ENCODE data around the gene ZFAND2B.
A peak's percentile ranks its signal among the peaks of the same experiment; 100 is the strongest.
"Not testable (repeated sequence)": the region's sequence is repeated elsewhere in the genome, so short reads cannot be mapped to it uniquely, and the experiment has no call there.

ZFAND2B gene

DNA sequence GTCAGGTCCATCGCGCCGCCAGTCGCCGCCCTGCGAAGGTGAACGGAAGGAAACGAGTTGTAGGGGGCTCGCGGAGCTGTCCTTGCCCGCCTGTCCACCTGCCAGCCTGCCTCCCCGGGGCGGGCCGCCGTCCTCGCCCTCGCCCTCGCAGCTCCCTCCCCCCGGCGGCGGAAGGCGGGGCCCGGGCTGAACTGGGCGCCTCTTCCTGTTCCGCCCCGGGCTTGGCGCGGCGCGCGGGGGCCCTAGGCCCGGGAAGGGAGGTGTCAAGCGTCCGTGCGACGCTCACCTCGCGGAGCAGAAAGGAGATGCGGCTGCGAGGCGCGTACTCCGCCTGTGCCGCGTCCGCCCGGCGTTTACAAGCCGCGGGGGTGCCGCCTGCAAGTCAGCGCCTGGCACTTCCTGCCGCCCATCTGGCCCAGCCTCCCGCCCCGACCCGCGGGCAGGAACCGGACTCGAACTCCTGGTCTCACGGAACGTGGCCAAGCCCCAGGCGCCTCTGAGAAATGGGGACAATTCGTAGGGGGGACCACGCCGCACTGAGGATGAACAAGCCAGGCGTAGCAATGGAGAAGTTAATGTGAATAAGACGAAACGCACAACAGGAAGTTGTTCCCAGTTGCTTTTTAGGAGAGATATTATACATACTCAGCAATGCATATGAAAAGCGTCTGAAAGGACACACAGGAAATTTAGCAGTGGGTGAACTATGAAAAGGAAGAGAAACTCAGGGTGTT is 29.6 kb upstream of the ZFAND2B start, which contains the start of gene CNPPD1:
Gene CNPPD1, minus strand, starts transcription at position 108 of the 734 bp plus-strand sequence. Its CDS starts 97 bp downstream, at position 11.
- DNase-seq, result peak; percentile 81

DNA sequence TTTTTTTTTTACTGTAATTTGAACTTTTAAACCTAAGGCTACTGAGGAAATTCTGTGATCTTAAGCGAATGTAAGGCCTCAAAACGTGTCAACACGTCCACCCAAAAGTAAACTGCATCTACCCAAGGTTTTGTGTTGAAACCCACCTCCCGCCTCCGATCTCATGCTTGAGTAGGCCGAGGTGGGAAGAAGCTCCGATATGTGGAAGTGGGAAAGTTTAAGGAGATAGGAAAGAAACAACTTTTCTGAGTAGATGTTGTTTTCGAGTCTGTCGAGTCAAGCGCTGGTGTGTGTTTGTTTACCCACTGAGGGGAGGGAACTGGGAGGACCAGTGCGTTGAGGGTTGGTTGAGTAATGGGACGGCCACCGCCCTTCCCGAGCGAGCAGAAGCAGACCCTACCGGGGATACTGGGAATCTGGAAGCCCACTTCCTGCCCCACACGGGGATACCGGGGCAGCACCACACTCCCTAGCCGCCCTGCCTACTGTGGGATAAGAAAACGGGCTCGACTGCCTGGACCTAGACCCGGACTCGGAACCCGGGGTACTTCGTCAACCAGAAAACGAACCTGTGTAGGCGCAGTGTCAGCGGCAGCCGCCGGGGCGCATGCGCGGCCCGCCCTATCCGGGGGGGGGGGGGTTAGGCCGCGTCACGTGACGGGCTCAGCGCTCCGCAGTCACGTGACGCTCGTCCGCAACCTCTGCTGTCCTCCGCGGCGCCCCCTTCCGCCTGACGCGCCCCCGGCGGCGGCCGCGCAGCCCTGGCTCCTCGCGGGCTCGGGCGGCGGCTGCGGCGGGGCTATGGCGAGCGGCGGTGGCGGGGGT is 28.8 kb upstream of the ZFAND2B start, which contains the start of gene RETREG2:
Gene RETREG2, plus strand, starts transcription at position 724 of the 825 bp plus-strand sequence. Its CDS starts 78 bp downstream, at position 802.
- DNase-seq, result peak; percentile 89

DNA sequence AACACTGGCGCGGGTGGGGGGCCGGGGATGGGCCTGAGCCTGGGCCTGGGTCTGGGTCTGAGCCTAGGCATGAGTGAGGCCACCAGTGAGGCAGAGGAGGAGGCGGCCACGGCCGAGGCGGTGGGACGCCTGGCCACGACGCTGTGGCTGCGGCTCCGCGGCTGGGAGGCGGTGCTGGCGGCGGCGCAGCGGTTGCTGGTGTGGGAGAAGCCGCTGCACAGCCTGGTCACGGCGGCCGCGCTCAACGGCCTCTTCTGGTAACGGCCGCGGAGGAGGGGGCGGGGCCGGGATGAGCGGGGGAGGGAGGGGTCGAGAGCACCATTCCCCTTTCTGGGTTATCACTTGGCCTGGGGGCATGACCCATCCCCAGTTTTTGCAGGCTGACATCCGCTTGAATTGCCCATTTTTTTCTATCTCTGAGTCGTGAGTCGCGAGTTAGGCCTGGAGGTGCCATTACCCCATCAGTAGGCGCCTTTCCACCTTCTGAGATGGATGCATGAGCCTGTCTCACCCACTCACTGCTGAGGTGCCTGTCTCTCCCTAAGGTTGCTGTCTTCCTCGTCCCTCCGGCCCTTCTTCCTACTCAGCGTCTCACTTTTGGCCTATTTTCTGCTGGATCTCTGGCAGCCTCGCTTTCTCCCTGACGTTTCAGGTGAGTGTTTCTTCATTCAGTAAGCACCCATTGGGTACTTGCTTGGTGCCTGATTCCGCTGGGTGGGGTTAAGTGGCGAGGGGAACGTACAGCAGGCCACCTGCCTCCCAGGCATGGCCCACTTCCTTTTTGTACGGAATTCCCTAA is 28.0 kb upstream of the ZFAND2B start:
- DNase-seq, result peak; percentile 9

DNA sequence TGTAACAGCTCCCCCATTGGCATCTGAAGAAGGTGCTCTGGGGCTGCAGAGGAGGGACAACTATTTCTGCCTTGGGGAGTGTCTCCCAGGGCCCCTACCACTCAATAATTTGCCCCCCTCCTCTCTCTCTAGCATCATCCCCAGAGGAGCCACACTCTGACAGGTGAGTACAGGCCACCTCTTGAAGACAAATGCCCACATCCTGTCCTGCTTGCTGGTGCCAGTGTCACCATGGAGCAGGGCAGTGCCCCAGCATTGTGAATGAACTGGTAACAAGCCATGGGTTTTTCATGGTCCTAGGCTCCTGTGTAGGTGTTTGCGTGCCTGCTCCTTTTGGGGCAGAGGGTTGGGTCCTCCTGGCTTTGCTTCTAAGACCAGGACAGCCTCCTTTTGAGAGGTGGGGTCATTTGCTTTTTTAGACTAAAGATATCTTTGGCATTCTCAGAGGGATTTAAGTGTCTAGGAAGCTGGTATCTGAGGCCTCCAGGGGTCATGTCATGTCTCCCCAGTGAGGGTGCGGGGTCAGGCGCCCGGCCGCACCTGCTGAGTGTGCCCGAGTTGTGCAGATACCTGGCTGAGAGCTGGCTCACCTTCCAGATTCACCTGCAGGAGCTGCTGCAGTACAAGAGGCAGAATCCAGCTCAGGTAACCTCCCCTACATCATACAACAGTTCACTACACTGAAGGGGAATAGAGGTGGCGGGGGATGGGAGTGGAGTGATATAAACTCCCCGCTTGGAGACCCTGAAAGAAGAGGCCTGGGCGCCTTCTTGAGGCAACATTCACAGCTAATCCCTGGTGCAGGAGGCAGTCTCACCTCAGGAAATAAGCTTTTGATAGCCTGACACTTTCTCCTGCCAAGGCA is 26.7 kb upstream of the ZFAND2B start:
- DNase-seq, result no peak

DNA sequence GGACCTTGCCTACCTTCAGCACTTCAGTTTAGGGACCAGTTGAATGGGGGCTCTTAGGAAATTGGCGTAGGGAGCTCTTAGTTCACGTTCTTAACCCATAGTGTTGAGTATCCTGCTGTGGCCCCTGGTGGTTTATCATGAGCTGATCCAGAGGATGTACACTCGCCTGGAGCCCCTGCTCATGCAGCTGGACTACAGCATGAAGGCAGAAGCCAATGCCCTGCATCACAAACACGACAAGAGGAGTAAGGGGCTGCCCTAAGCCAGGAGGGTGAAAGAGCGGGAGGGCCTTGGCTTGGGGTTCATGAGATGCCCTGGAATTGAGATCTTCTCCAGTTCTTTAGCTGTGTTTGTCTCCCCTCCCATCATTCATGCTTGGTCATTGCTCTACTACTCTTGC is 25.6 kb upstream of the ZFAND2B start:
- no peak for DNase-seq

DNA sequence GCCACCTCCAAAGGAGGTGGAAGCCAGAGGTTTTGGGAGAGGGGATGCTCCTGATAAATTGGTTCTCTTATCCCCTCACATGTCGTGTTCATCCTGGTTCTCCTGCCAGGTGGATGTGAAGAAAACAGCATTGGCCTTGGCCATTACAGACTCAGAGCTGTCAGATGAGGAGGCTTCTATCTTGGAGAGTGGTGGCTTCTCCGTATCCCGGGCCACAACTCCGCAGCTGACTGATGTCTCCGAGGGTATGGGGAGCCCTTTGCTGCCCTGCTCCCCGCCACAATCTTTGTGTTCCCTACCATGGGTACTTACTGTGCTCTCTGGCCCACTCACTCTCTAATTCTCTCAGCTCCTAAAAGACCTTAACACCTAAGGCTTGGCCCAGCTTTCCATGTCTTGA is 25.1 kb upstream of the ZFAND2B start:
- no peak for DNase-seq

DNA sequence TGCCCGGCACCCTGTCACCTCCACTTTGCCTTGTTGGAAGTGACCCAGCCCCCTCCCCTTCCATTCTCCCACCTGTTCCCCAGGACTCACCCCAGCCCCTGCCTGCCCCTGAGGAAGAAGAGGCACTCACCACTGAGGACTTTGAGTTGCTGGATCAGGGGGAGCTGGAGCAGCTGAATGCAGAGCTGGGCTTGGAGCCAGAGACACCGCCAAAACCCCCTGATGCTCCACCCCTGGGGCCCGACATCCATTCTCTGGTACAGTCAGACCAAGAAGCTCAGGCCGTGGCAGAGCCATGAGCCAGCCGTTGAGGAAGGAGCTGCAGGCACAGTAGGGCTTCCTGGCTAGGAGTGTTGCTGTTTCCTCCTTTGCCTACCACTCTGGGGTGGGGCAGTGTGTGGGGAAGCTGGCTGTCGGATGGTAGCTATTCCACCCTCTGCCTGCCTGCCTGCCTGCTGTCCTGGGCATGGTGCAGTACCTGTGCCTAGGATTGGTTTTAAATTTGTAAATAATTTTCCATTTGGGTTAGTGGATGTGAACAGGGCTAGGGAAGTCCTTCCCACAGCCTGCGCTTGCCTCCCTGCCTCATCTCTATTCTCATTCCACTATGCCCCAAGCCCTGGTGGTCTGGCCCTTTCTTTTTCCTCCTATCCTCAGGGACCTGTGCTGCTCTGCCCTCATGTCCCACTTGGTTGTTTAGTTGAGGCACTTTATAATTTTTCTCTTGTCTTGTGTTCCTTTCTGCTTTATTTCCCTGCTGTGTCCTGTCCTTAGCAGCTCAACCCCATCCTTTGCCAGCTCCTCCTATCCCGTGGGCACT is 24.0 kb upstream of the ZFAND2B start:
- no peak for DNase-seq

DNA sequence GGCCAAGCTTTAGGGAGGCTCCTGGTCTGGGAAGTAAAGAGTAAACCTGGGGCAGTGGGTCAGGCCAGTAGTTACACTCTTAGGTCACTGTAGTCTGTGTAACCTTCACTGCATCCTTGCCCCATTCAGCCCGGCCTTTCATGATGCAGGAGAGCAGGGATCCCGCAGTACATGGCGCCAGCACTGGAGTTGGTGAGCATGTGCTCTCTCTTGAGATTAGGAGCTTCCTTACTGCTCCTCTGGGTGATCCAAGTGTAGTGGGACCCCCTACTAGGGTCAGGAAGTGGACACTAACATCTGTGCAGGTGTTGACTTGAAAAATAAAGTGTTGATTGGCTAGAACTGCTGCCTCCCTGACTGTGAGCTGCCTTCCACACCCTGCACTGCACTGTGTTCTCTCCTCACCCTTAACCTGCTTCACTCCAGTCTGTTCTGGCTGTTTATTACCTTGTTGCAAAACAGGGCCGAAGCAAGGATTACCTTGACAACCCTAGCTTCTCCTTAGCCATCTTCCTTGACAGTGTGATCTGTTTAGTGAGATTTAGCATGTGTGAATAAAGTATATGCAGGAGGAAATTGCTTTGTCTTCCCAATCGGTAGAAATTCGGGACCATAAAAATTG is 23.3 kb upstream of the ZFAND2B start:
- DNase-seq, result no peak

DNA sequence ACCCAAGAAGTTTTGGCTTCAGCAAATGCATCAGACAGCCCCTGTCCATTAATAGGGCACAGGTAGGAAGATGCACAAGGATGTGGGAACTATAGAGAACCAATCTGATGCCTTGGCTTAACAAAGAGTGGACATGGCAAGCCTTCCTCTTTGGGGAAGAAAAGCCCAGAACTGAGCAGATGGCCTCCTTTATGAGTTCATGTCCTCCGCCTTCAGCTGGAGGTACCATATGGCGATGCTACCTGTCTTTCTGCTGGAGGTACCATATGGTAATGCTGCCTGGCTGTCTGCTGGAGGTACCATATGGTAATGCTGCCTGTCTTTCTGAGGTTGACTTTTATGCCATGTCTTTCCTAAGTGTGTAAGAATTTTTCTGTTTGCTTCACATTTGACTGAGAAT is 22.5 kb upstream of the ZFAND2B start:
- no peak for DNase-seq

DNA sequence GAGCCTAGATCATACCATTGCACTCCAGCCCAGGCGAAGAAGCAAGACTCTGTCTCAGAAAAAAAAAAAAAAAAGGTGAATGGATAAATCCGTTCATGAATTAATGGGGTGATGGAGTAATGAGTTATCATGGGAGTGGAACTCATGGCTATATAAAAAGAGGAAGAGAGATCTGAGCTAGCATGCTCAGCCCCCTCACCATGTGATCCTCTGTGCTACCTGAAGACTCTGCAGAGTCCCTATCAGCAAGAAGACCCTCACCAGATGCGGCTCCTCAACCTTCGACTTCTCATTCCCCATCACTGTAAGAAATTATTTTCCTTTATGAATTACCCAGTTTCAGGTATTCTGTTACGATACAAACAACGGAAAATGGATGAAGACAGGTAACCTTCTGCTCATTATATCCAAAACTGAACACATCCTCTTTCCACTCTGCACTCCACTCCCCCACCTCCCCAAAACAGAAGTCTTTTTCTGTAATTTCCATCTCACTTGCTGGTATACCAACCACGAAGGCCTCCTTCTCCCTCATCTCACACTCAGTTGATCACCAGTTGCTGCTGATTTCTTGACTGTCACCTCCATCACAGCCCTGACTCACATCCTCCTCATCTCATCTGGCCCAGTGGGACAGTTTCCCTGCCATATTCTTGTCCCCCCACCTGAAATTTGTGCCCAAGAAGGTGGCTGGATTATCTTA is 19.7 kb upstream of the ZFAND2B start:
- DNase-seq, result no peak

DNA sequence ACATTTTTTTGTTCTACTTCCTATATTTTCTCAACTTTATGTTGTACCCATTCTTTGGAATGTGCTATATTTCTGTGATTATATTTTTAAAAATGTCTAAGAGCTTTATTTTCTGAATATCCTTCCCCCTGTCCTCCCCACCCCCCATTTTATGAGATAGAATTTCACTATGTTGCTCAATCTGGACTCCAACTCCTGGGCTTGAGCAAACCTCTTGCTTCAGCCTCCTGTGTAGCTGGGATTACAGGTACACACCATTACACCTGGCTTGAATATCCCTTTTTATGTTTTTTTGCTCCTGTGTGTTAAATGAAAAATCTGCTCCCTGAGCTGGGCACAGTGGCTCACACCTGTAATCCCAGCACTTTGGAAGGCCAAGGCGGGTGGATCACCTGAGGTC is 9.2 kb upstream of the ZFAND2B start:
- DNase-seq, result no peak

DNA sequence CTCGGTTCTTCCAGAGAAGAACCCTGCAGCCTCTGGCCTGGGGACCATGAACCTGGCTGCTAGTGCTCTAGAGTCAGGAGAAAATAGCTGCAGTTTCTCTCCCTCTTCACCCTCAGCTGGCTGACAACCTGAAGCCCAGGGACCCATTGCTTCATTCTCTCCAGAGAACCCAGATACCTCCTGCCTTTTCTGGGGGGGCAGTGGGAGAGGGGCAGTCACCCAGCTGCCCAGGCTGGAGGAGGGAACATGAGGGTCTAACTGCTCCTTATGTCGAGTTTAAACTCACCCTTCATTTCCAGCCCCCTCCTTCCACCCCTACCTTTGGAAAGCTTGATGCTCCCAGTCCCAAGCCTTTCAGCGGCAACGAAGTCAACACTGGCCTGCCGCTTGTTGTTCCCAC is 7.6 kb upstream of the ZFAND2B start:
- DNase-seq, result no peak

DNA sequence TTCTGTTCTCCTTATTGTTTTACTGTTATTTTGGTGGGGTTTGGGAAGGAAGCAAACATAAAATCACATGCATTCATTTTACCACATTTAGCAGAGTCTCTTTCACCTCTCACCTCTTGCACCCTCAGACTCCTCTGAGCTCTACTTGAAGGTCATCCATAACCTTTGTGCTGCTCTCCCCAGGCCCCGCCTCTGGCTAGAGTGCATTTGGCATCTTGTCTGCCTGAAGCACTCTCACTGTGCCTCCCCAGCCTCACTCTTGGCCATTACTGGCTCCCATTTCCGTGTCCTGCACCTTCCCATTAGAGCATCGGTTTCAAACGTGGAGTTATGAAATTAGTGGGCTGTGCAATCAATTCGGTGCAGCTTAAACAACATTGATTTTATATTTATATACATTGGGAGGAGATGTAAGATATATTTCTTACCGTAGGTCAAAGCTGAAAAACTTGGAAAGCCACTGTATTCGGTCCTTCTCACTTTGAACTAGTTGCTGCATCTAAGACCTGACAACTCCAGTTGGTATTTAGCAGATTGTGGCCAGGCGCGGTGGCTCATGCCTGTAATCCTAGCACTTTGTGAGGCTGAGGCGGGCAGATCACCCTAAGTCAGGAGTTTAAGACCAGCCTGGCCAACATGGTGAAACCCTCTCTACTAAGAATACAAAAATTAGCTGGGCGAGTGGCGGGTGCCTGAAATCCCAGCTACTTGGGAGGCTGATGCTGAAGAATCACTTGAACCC is 6.9 kb upstream of the ZFAND2B start:
- no peak for DNase-seq

DNA sequence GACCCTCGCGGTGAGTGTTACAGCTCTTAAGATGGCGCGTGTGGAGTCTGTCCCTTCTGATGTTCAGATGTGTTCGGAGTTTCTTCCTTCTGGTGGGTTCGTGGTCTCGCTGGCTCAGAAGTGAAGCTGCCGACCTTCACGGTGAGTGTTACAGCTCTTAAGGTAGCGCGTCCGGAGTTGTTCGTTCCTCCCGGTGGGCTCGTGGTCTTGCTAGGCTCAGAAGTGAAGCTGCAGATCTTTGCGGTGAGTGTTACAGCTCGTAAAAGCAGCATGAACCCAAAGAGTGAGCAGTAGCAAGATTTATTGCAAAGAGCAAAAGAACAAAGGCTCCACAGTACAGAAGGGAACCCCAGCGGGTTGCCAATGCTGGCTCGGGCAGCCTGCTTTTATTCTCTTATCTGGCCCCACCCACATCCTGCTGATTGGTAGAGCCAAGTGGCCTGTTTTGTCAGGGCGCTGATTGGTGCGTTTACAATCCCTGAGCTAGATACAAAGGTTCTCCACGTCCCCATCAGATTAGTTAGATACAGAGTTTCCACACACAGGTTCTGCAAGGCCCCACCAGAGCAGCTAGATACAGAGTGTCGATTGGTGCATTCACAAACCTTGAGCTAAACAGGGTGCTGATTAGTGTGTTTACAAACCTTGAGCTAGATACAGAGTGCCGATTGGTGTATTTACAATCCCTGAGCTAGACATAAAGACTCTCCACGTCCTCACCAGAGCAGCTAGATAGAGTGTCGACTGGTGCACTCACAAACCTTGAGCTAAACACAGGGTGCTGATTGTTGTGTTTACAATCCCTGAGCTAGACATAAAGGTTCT is 5.9 kb upstream of the ZFAND2B start:
- not testable (repeated sequence) for DNase-seq

DNA sequence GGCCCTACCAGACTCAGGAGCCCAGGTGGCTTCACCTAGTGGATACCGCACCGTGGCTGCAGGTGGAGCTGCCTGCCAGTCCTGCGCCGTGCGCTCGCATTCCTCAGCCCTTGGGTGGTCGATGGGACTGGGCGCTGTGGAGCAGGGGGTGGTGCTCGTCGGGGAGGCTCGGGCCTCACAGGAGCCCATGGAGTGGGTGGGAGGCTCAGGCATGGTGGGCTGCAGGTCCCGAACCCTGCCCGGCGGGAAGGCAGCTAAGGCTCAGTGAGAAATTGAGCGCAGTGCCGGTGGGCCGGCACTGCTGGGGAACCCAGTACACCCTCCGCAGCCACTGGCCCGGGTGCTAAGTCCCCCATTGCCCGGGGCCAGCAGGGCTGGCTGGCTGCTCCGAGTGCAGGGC is 5.3 kb upstream of the ZFAND2B start:
- not testable (repeated sequence) for DNase-seq

DNA sequence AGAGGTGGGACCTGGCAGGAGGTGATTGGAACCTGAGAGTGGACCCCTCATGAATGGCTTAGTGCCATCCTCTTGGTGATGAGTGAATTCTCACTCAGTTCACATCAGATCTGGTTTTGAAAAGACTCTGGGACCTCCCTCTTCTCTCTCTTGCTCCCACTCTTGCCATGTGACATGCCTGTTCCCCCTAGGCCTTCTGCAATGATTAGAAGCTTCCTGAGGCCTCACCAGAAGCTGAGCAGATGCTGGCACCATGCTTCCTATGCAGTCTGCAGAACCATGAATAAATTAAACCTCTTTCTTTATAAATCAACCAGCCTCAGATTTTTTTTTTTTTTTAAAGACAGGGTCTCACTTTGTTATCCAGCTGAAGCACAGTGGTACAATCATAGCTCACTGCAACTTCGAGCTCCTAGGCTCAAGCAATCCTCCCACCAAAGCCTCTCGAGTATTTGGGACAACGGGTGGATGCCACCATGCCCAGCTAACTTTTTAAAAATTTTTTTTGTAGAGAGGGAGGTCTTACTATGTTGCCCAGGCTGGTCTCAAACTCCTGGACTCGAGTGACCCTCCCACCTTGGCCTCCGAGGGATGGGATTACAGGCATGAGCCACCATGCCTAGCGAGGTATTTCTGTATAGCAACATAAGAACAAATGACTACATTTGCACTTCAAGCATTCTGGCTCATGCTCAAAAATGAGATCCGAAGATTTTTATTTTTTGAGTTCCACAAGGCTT is 2.0 kb upstream of the ZFAND2B start:
- no peak for DNase-seq

DNA sequence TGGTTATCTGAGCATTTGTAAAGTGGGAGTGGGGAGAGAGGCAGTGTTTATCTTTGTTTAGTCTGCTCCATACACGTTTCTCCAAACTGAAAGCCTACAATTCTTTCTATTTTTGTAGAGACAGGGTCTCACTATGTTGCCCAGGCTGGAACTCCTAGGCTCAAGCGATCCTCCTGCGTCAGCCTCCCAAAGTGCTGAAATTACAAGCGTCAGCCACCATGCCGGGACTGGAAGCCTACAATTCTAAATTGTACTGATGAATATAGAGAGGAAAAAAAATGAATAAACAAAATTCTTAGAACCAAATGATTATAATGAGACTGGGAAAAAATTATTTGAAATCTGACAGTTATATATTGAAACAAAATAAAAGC is 1.4 kb upstream of the ZFAND2B start:
- no peak for DNase-seq

DNA sequence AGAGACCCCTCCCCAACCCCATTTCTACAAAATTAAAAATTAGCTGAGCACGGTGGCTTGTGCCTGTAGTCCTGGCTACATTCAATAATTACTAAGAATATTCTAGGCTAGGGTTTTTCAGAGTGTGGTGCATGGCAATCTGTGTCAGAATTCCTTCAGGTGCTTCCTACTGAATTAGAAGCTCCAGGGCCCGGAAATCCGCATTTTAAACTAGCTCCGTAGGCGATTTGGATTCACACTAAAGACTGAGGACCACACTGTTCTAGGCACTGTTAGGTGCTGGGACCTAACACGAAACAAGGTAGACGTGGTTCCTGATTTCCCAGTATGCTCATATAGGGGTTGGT is 628 bp upstream of the ZFAND2B start:
- no peak for DNase-seq

Measured in HCEC 1CT (cell line).